CD4-positive, alpha-beta T cell treated with Interleukin-4 for 4 hours (primary cell): ENCODE measurements around the gene TARP.

ENCODE experiments used
- DNase-seq: peaks from one replicate; pipeline ENCODE4 v3.0.0-alpha.2; 2020

Gene TARP

GRCh38 chr7:38273286-38273995, at the start of gene TARP:
Gene TARP (minus strand): TSS chr7:38273636.
- DNase-seq: no peak

GRCh38 chr7:38323156-38323555, 49.7 kb upstream of the TARP start:
- DNase-seq: no peak

- no peak for DNase-seq
Observed at GRCh38 chr7:38322461-38322860, 49.0 kb upstream of the TARP start.

- DNase-seq: no peak
Observed at GRCh38 chr7:38321967-38322366, 48.5 kb upstream of the TARP start.

- no peak for DNase-seq
Observed at GRCh38 chr7:38321515-38321944, 48.1 kb upstream of the TARP start.

- DNase-seq: no peak
Observed at GRCh38 chr7:38321050-38321449, 47.6 kb upstream of the TARP start.

- DNase-seq: no peak
Observed at GRCh38 chr7:38319873-38320272, 46.4 kb upstream of the TARP start.

- DNase-seq: no peak
Observed at GRCh38 chr7:38318803-38319416, 45.5 kb upstream of the TARP start.

GRCh38 chr7:38318241-38318640, 44.8 kb upstream of the TARP start:
- no peak for DNase-seq

- peak; percentile 66 for DNase-seq
Observed at GRCh38 chr7:38317515-38317914, 44.1 kb upstream of the TARP start.

- DNase-seq: no peak
Observed at GRCh38 chr7:38316733-38317360, 43.4 kb upstream of the TARP start.

- no peak for DNase-seq
Observed at GRCh38 chr7:38315410-38315809, 42.0 kb upstream of the TARP start.

- no peak for DNase-seq
Observed at GRCh38 chr7:38312821-38313220, 39.4 kb upstream of the TARP start.

- DNase-seq: no peak
Observed at GRCh38 chr7:38311329-38311937, 38.0 kb upstream of the TARP start.

GRCh38 chr7:38310591-38311101, 37.2 kb upstream of the TARP start:
- no peak for DNase-seq

GRCh38 chr7:38309555-38309954, 36.1 kb upstream of the TARP start:
- peak; percentile 48 for DNase-seq

GRCh38 chr7:38308140-38308539, 34.7 kb upstream of the TARP start:
- DNase-seq: no peak

- no peak for DNase-seq
Observed at GRCh38 chr7:38307640-38308039, 34.2 kb upstream of the TARP start.

- peak; percentile 61 for DNase-seq
Observed at GRCh38 chr7:38306914-38307313, 33.5 kb upstream of the TARP start.

- DNase-seq: no peak
Observed at GRCh38 chr7:38306171-38306570, 32.7 kb upstream of the TARP start.

GRCh38 chr7:38303866-38304265, 30.4 kb upstream of the TARP start:
- DNase-seq: no peak

GRCh38 chr7:38300175-38300574, 26.7 kb upstream of the TARP start:
- peak; percentile 38 for DNase-seq

GRCh38 chr7:38299275-38299931, 26.0 kb upstream of the TARP start:
- no peak for DNase-seq
